Lower lobe of right lung (tissue), 2 donors: ENCODE results near the gene TRIM29. TPM values are rescaled to one million over a fixed set of nuclear protein-coding genes. Genes with fewer than 3 reads are reported as not detected.

Experiments
- ATAC-seq, 2 donors: fragments of 200-7000 bp; cut with Tn5 transposase; one replicate each; pipeline ENCODE4 v1.9.1; 2020 to 2022; ENCODE audit warnings: mild to moderate bottlenecking in 2 of 2, moderate library complexity in 2 of 2
- DNase-seq: peaks from one replicate; pipeline ENCODE4 v3.0.0-alpha.2; 2020
- H3K27ac ChIP-seq: fragments of 200-600 bp; one replicate; pipeline ENCODE4 v1.8.0; 2022
- H3K27me3 ChIP-seq: fragments of 200-600 bp; one replicate; pipeline ENCODE4 v1.8.0; 2022; ENCODE audit warnings: low read depth
- H3K36me3 ChIP-seq: fragments of 200-600 bp; one replicate; pipeline ENCODE4 v1.8.0; 2022; ENCODE audit warnings: mild to moderate bottlenecking
- H3K4me1 ChIP-seq: fragments of 200-600 bp; one replicate; pipeline ENCODE4 v1.8.0; 2022
- H3K4me3 ChIP-seq: fragments of 200-600 bp; one replicate; pipeline ENCODE4 v1.8.0; 2022; ENCODE audit warnings: mild to moderate bottlenecking
- H3K9me3 ChIP-seq: fragments of 200-600 bp; one replicate; pipeline ENCODE4 v1.8.0; 2022
- CTCF ChIP-seq: fragments of 200-600 bp; IDR thresholded peaks from one replicate; pipeline ENCODE4 v1.8.0; 2022; ENCODE audit warnings: antibody characterized with exemption, mild to moderate bottlenecking
- intact Hi-C: fragments of 100-400 bp; cut with DNase I; formaldehyde crosslinking; loops from one replicate; pipeline ENCODE4 v1.11.0; 2022
- total RNA-seq: library from RNA; stranded (reverse); fragmentation: NEBNext Ultra II Directional; extraction: Animal tissue kit (Norgen Biotek cat#: 25700); gene quantifications from one replicate; pipeline ENCODE4 v1.2.1, GENCODE V29; 2021
- donor health status: DM: no; HTN: yes; CAD: no; lungs with severe emphysema.

The TRIM29 gene
- total RNA-seq, 1 donor from 2014 or later = 8.3 TPM

- TF ChIP-seq CTCF = no peak
- Histone ChIP-seq H3K4me1 (no peaks in the 10 kb centered on the region), H3K27me3 (peaks cover 33% of the 10 kb centered on the region), H3K36me3 (no peaks in the 10 kb centered on the region), H3K4me3 (no peak overlapping the region), H3K9me3 (no peaks in the 10 kb centered on the region), H3K27ac (no peak overlapping the region)
- no peak for DNase-seq
- ATAC-seq = no peak
- intact Hi-C loops = no loop called here
Observed at GRCh38 chr11:120104041-120104565, 33.8 kb downstream of the TRIM29 start.

- Histone ChIP-seq H3K36me3 (no peaks in the 10 kb centered on the region), H3K27ac (no peak overlapping the region), H3K4me3 (no peak overlapping the region), H3K4me1 (no peaks in the 10 kb centered on the region), H3K27me3 (peaks cover 28% of the 10 kb centered on the region), H3K9me3 (no peaks in the 10 kb centered on the region)
- DNase-seq (no peak), ATAC-seq (no peak)
- no peak for TF ChIP-seq CTCF
- intact Hi-C loops = no loop called here
Observed at GRCh38 chr11:120102864-120103122, 35.1 kb downstream of the TRIM29 start.

GRCh38 chr11:120102050-120102863 is 35.7 kb downstream of the TRIM29 start:
- no peaks in the 10 kb centered on the region for H3K9me3 ChIP-seq
- DNase-seq (no peak), ATAC-seq (no peak)
- H3K4me1 ChIP-seq = no peaks in the 10 kb centered on the region
- H3K27me3 ChIP-seq = peaks cover 23% of the 10 kb centered on the region
- no peak overlapping the region for H3K4me3 ChIP-seq
- intact Hi-C loops = no loop called here
- TF ChIP-seq CTCF = no peak
- no peak overlapping the region for H3K27ac ChIP-seq
- no peaks in the 10 kb centered on the region for H3K36me3 ChIP-seq

GRCh38 chr11:120098503-120099020 is 39.4 kb downstream of the TRIM29 start:
- Histone ChIP-seq H3K36me3 (no peaks in the 10 kb centered on the region), H3K4me3 (no peak overlapping the region), H3K4me1 (no peaks in the 10 kb centered on the region), H3K27ac (no peak overlapping the region), H3K27me3 (peaks cover 22% of the 10 kb centered on the region), H3K9me3 (no peaks in the 10 kb centered on the region)
- TF ChIP-seq CTCF = no peak
- ATAC-seq = no peak
- intact Hi-C loops = no loop called here
- DNase-seq = no peak

- Histone ChIP-seq H3K4me1 (no peaks in the 10 kb centered on the region), H3K36me3 (no peaks in the 10 kb centered on the region), H3K27ac (no peak overlapping the region), H3K27me3 (peaks cover 22% of the 10 kb centered on the region), H3K9me3 (no peaks in the 10 kb centered on the region), H3K4me3 (no peak overlapping the region)
- DNase-seq = no peak
- TF ChIP-seq CTCF = no peak
- ATAC-seq = no peak
- intact Hi-C loops = no loop called here
Observed at GRCh38 chr11:120097721-120098385, 40.1 kb downstream of the TRIM29 start.
